Left cardiac atrium (tissue), 4 donors: Measurements from ENCODE around the gene EXTL1. TPM values are rescaled to one million over a fixed set of nuclear protein-coding genes. Genes with fewer than 3 reads are reported as not detected.

ENCODE experiments used
- ATAC-seq, 2 donors: fragments of 200-7000 bp; cut with Tn5 transposase; one replicate each; pipeline ENCODE4 v1.9.1; 2020; ENCODE audit warnings: mild to moderate bottlenecking in 2 of 2, moderate library complexity in 2 of 2
- DNase-seq: peaks from one replicate; pipeline ENCODE4 v3.0.0-alpha.2; 2020
- intact Hi-C, 2 donors: fragments of 100-400 bp; cut with DNase I; formaldehyde crosslinking; loops; one replicate each; pipeline versions ENCODE4 v1.14.1 to v1.15.1; 2022 to 2023
- total RNA-seq, 2 donors: library from RNA; stranded (reverse); fragmentation: NEBNext Ultra II Directional; extraction: Animal tissue kit (Norgen Biotek cat#: 25700); gene quantifications; one replicate each; pipeline ENCODE4 v1.2.1, GENCODE V29; 2021
- donor health status: DM: no; HTN: yes; CAD: no.
- donor health status: DM: no; HTN: yes; CAD: no; lungs with severe emphysema.
- donor health status: DM: yes; HTN: yes; CAD: no.
- donor health status: Dilated cardiomyopathy.

The EXTL1 gene
- total RNA-seq, 2 donors from 2014 or later, result 1.3 to 3.2 TPM

- ATAC-seq (no peak), DNase-seq (no peak)
- intact Hi-C loops, result no loop called here
Observed at GRCh38 chr1:26019641-26020315, 1.8 kb upstream of the EXTL1 start.

GRCh38 chr1:26020330-26020768 lies 1.2 kb upstream of the EXTL1 start:
- ATAC-seq (peak; percentile 29 to 64), DNase-seq (no peak)
- intact Hi-C loops, result no loop called here

GRCh38 chr1:26020941-26021646 lies 481 bp upstream of the EXTL1 start:
- no peak for DNase-seq
- ATAC-seq, result peak; percentile 4 to 6
- intact Hi-C loops, result no loop called here

- intact Hi-C loops, result no loop called here
- DNase-seq, result no peak
- ATAC-seq, result no peak
Observed at GRCh38 chr1:26022404-26022779, 817 bp downstream of the EXTL1 start.

- no peak for ATAC-seq
- intact Hi-C loops, result no loop called here
- no peak for DNase-seq
Observed at GRCh38 chr1:26023009-26023408, 1.4 kb downstream of the EXTL1 start.

GRCh38 chr1:26023826-26024225 lies 2.3 kb downstream of the EXTL1 start:
- DNase-seq (no peak), ATAC-seq (no peak)
- intact Hi-C loops, result no loop called here

- DNase-seq (no peak), ATAC-seq (no peak)
- intact Hi-C loops, result no loop called here
Observed at GRCh38 chr1:26025060-26025459, 3.5 kb downstream of the EXTL1 start.

- ATAC-seq (no peak), DNase-seq (no peak)
- intact Hi-C loops, result no loop called here
Observed at GRCh38 chr1:26025517-26025916, 3.9 kb downstream of the EXTL1 start.

- ATAC-seq (no peak), DNase-seq (no peak)
- intact Hi-C loops, result no loop called here
Observed at GRCh38 chr1:26027716-26028489, 6.3 kb downstream of the EXTL1 start.

GRCh38 chr1:26028490-26028980 lies 7.0 kb downstream of the EXTL1 start:
- DNase-seq (no peak), ATAC-seq (no peak)
- intact Hi-C loops, result no loop called here

- no peak for DNase-seq
- ATAC-seq, result no peak
- intact Hi-C loops, result no loop called here
Observed at GRCh38 chr1:26029054-26029863, 7.7 kb downstream of the EXTL1 start.

- DNase-seq (no peak), ATAC-seq (no peak)
- intact Hi-C loops, result loop anchor here in 1 of 2 donors (10.0 kb wide), 1 partner anchor 205 kb away; the partner anchor contains the start of gene CEP85
Observed at GRCh38 chr1:26029864-26030481, 8.4 kb downstream of the EXTL1 start.

- intact Hi-C loops, result loop anchor here in 1 of 2 donors (10.0 kb wide), 1 partner anchor 204 kb away; the partner anchor contains the start of gene CEP85
- ATAC-seq (no peak), DNase-seq (no peak)
Observed at GRCh38 chr1:26031196-26031595, 9.6 kb downstream of the EXTL1 start.

GRCh38 chr1:26031611-26032220 lies 10.1 kb downstream of the EXTL1 start:
- no peak for ATAC-seq
- no peak for DNase-seq
- intact Hi-C loops, result loop anchor here in 1 of 2 donors (10.0 kb wide), 1 partner anchor 203 kb away; the partner anchor contains the start of gene CEP85

GRCh38 chr1:26032656-26033357 lies 11.2 kb downstream of the EXTL1 start:
- no peak for DNase-seq
- intact Hi-C loops, result loop anchor here in 1 of 2 donors (10.0 kb wide), 1 partner anchor 202 kb away; the partner anchor contains the start of gene CEP85
- no peak for ATAC-seq

- no peak for ATAC-seq
- intact Hi-C loops, result loop anchor here (1.0 to 10.0 kb wide), 4 partner anchors 68 to 200 kb away; partner anchors contain the start of gene CEP85 (in 1 of the 2)
- no peak for DNase-seq
Observed at GRCh38 chr1:26034504-26035202, 13.1 kb downstream of the EXTL1 start.
